Skin of body (tissue), 2 donors: Measurements from ENCODE around the gene ZC3H18. TPM values are rescaled to one million over a fixed set of nuclear protein-coding genes. Genes with fewer than 3 reads are reported as not detected.

Experiments used
- DNase-seq: peaks from one replicate; lab custom pipeline; 2025; lab: John Stamatoyannopoulos, UW
- total RNA-seq: library from RNA; depleted of rRNA; stranded (reverse); fragments of >200 nt; gene quantifications from one replicate; pipeline ENCODE4 v1.2.3, GENCODE V29; 2014

ZC3H18 gene
- total RNA-seq, 1 donor from 2014 or later, result 13.6 TPM

- DNase-seq, result no peak
Observed at GRCh38 chr16:88673716-88674379, 103.6 kb downstream of the ZC3H18 start.

- DNase-seq, result no peak
Observed at GRCh38 chr16:88676502-88677242, 106.5 kb downstream of the ZC3H18 start.

GRCh38 chr16:88677721-88678120, 107.5 kb downstream of the ZC3H18 start:
- no peak for DNase-seq

- no peak for DNase-seq
Observed at GRCh38 chr16:88678224-88678979, 108.2 kb downstream of the ZC3H18 start.

- no peak for DNase-seq
Observed at GRCh38 chr16:88680554-88681083, 110.4 kb downstream of the ZC3H18 start.

GRCh38 chr16:88681084-88681680, 111.0 kb downstream of the ZC3H18 start:
- DNase-seq, result no peak

Other genes with a start within 250 kb of the ZC3H18 start
- gene ZNF469, start 187.4 kb upstream of the ZC3H18 start, total RNA-seq, result 4.6 TPM
- 0.69 TPM for gene ZFPM1, start 117.1 kb upstream of the ZC3H18 start, total RNA-seq
- 0.39 TPM for gene IL17C, start 68.2 kb downstream of the ZC3H18 start, total RNA-seq
- gene CYBA, start 80.7 kb downstream of the ZC3H18 start, total RNA-seq, result 77.4 TPM
- 39.9 TPM for gene MVD, start 92.7 kb downstream of the ZC3H18 start, total RNA-seq
- 0.79 TPM for gene SNAI3, start 116.1 kb downstream of the ZC3H18 start, total RNA-seq
- gene RNF166, start 136.0 kb downstream of the ZC3H18 start, total RNA-seq, result 9.7 TPM
- 5.5 TPM for gene CTU2, start 136.1 kb downstream of the ZC3H18 start, total RNA-seq
- gene PIEZO1, start 214.8 kb downstream of the ZC3H18 start, total RNA-seq, result 84.4 TPM
- gene CDT1, start 233.4 kb downstream of the ZC3H18 start, total RNA-seq, result 7.9 TPM
- 31.4 TPM for gene APRT, start 241.5 kb downstream of the ZC3H18 start, total RNA-seq